Left cardiac atrium (tissue), 2 donors: Measurements from ENCODE around the gene DHPS. TPM values are rescaled to one million over a fixed set of nuclear protein-coding genes. Genes with fewer than 3 reads are reported as not detected.

Source experiments
- total RNA-seq, 2 donors: library from RNA; stranded (reverse); fragmentation: NEBNext Ultra II Directional; extraction: Animal tissue kit (Norgen Biotek cat#: 25700); gene quantifications; one replicate each; pipeline ENCODE4 v1.2.1, GENCODE V29; 2021
- donor health status: DM: no; HTN: yes; CAD: no; lungs with severe emphysema.
- donor health status: DM: yes; HTN: yes; CAD: no.

Gene DHPS
- total RNA-seq, 2 donors from 2014 or later = 38.4 to 51.9 TPM

Other genes with a start within 250 kb of the DHPS start
- 1 to 10 TPM; 2.0 to 2.8 TPM for gene ZNF443, start 240.9 kb downstream of the DHPS start, total RNA-seq
- 1 to 10 TPM; 1.2 to 1.3 TPM for gene ZNF709, start 197.1 kb downstream of the DHPS start, total RNA-seq
- 10 to 100 TPM in 1 of 2 donors, 1 to 10 TPM in 1; 7.7 to 11.9 TPM for gene ZNF564, start 130.4 kb downstream of the DHPS start, total RNA-seq
- 1 to 10 TPM; 4.1 to 4.4 TPM for gene ZNF490, start 71.1 kb downstream of the DHPS start, total RNA-seq
- 10 to 100 TPM; 18.9 to 21.5 TPM for gene ZNF791, start 71.0 kb downstream of the DHPS start, total RNA-seq
- 10 to 100 TPM; 42.1 to 55.8 TPM for gene MAN2B1, start 15.1 kb downstream of the DHPS start, total RNA-seq
- 1 to 10 TPM; 7.8 to 8.0 TPM for gene WDR83, start 15.1 kb downstream of the DHPS start, total RNA-seq
- gene GNG14, start 6.1 kb upstream of the DHPS start, total RNA-seq = not detected
- gene FBXW9, start 14.8 kb upstream of the DHPS start, total RNA-seq = 1 to 10 TPM; 1.4 to 2.3 TPM
- 10 to 100 TPM; 33.8 to 53.6 TPM for gene TNPO2, start 42.1 kb upstream of the DHPS start, total RNA-seq
- gene TRIR, start 52.8 kb upstream of the DHPS start, total RNA-seq = 100 to 1,000 TPM; 112 to 122 TPM
- gene GET3, start 55.6 kb upstream of the DHPS start, total RNA-seq = 10 to 100 TPM; 51.2 to 52.5 TPM
- not detected for gene BEST2, start 69.9 kb upstream of the DHPS start, total RNA-seq
- gene HOOK2, start 93.7 kb upstream of the DHPS start, total RNA-seq = 10 to 100 TPM; 16.8 to 28.8 TPM
- 100 to 1,000 TPM in 1 of 2 donors, 10 to 100 TPM in 1; 46.6 to 216 TPM for gene JUNB, start 109.6 kb upstream of the DHPS start, total RNA-seq
- 100 to 1,000 TPM; 525 to 629 TPM for gene PRDX2, start 119.9 kb upstream of the DHPS start, total RNA-seq
- gene THSD8, start 120.2 kb upstream of the DHPS start, total RNA-seq = 1 to 10 TPM; 1.8 to 3.2 TPM
- gene RNASEH2A, start 124.7 kb upstream of the DHPS start, total RNA-seq = 1 to 10 TPM; 5.6 to 8.1 TPM
- gene RTBDN, start 152.7 kb upstream of the DHPS start, total RNA-seq = not detected
- gene MAST1, start 156.6 kb upstream of the DHPS start, total RNA-seq = under 1 TPM; 0.29 to 0.37 TPM
- 10 to 100 TPM; 19.9 to 23.6 TPM for gene DNASE2, start 199.6 kb upstream of the DHPS start, total RNA-seq
- not detected for gene KLF1, start 205.3 kb upstream of the DHPS start, total RNA-seq
- 10 to 100 TPM; 23.7 to 26.1 TPM for gene GCDH, start 209.3 kb upstream of the DHPS start, total RNA-seq
- gene SYCE2, start 237.4 kb upstream of the DHPS start, total RNA-seq = not detected